HG02943 (cell line): ENCODE results near the gene CFAP97D2.
"Not testable (repeated sequence)": the region's sequence is repeated elsewhere in the genome, so short reads cannot be mapped to it uniquely, and the experiment has no call there.

Experiments used
- ATAC-seq: cut with Tn5 transposase; IDR thresholded peaks from one replicate; pipeline ENCODE4 v1.9.1; 2021; ENCODE audit warnings: mild to moderate bottlenecking, low read depth, moderate library complexity; ENCODE audit not compliant: unreplicated experiment

CFAP97D2 gene

GRCh38 chr13:114261328-114261965 is 82.4 kb downstream of the CFAP97D2 start:
- ATAC-seq: no peak

GRCh38 chr13:114263578-114263977 is 84.5 kb downstream of the CFAP97D2 start:
- no peak for ATAC-seq

GRCh38 chr13:114264313-114264712 is 85.3 kb downstream of the CFAP97D2 start:
- ATAC-seq: not testable (repeated sequence)

GRCh38 chr13:114264886-114265611 is 86.0 kb downstream of the CFAP97D2 start:
- no peak for ATAC-seq

GRCh38 chr13:114266241-114266640 is 87.2 kb downstream of the CFAP97D2 start:
- no peak for ATAC-seq

- no peak for ATAC-seq
Observed at GRCh38 chr13:114268344-114269280, 89.6 kb downstream of the CFAP97D2 start.

- no peak for ATAC-seq
Observed at GRCh38 chr13:114269281-114269770, 90.3 kb downstream of the CFAP97D2 start.
